H1 (cell line): ENCODE measurements around the gene EEF1AKMT3. TPM values are rescaled to one million over a fixed set of nuclear protein-coding genes. Genes with fewer than 3 reads are reported as not detected.

Source experiments
- CTCF ChIA-PET: fragments of 300-600 bp; sonication (Branson Sonifier 250); formaldehyde crosslinking; loops from one replicate; lab custom pipeline; 2021; ENCODE audit not compliant: partially characterized antibody; lab: Charles Lee
- POLR2A ChIA-PET: fragments of 300-600 bp; sonication (Branson Sonifier 250); formaldehyde crosslinking; loops from one replicate; lab custom pipeline; 2021; ENCODE audit warnings: inconsistent platforms; ENCODE audit not compliant: partially characterized antibody; lab: Charles Lee
- DNase-seq, 2 experiments: peaks; one replicate each; pipeline versions ENCODE4 v3.0.0 to v3.0.0-alpha.2; 2010 to 2022; ENCODE audit warnings: low spot score in 2 of 2, low read depth in 1 of 2, mixed read lengths in 1 of 2
- FAIRE-seq: peaks from 2 replicates; lab custom pipeline; 2011; peaks lifted over from hg19 to GRCh38; lab: Jason Lieb, UNC
- H2AFZ ChIP-seq: 2 replicates; pipeline ENCODE4 v1.8.1; 2012; ENCODE audit warnings: low read length, inconsistent platforms
- H2AK5ac ChIP-seq: 2 replicates; pipeline ENCODE4 v1.6.1; 2013; ENCODE audit warnings: low read depth, low read length
- H2BK120ac ChIP-seq: replicated peaks from 2 replicates; pipeline ENCODE3; 2013; ENCODE audit warnings: low read depth, low read length, inconsistent platforms
- H2BK12ac ChIP-seq: 2 replicates; pipeline ENCODE4 v1.6.1; 2013; ENCODE audit warnings: low read depth, low read length
- H2BK15ac ChIP-seq: 2 replicates; pipeline ENCODE4 v1.6.1; 2013; ENCODE audit warnings: low read length
- H2BK20ac ChIP-seq: 2 replicates; pipeline ENCODE4 v1.6.1; 2013; ENCODE audit warnings: low read length
- H2BK5ac ChIP-seq: 2 replicates; pipeline ENCODE4 v1.6.1; 2013; ENCODE audit warnings: low read depth, low read length
- H3K14ac ChIP-seq: 2 replicates; pipeline ENCODE4 v1.6.1; 2013; ENCODE audit warnings: inconsistent platforms; ENCODE audit not compliant: insufficient read length
- H3K18ac ChIP-seq: 2 replicates; pipeline ENCODE4 v1.6.1; 2013; ENCODE audit warnings: low read length; ENCODE audit errors: extremely low read depth
- H3K23ac ChIP-seq: 2 replicates; pipeline ENCODE4 v1.6.1; 2013; ENCODE audit warnings: inconsistent platforms; ENCODE audit not compliant: insufficient read length
- H3K23me2 ChIP-seq: 2 replicates; pipeline ENCODE4 v1.6.1; 2013; ENCODE audit warnings: low read depth, low read length
- H3K27ac ChIP-seq: 2 replicates; pipeline ENCODE4 v1.6.1; 2011; ENCODE audit warnings: low read depth, low read length, inconsistent platforms
- H3K27me3 ChIP-seq, 4 experiments: replicated peaks in 1 of 4; 1 replicate in 1 of 4; 2 replicates in 3 of 4; pipeline versions ENCODE4 v1.6.1 to v1.8.1; 2011 to 2013; ENCODE audit warnings: low read length in 3 of 4, mild to moderate bottlenecking in 3 of 4, inconsistent platforms in 2 of 4, mixed read lengths in 2 of 4, moderate library complexity in 1 of 4; ENCODE audit not compliant: control insufficient read depth in 3 of 4, insufficient read depth in 3 of 4; ENCODE audit errors: extremely low read depth in 1 of 4
- H3K36me3 ChIP-seq, 4 experiments: 2 replicates each; pipeline versions ENCODE4 v1.6.1 to v1.8.1; 2011 to 2013; ENCODE audit warnings: mild to moderate bottlenecking in 4 of 4, low read length in 3 of 4, moderate library complexity in 2 of 4, control low read depth in 1 of 4, inconsistent platforms in 1 of 4; ENCODE audit not compliant: insufficient read depth in 4 of 4, control insufficient read depth in 2 of 4
- H3K4ac ChIP-seq: replicated peaks from 2 replicates; pipeline ENCODE3; 2013; ENCODE audit warnings: low read length, low read depth, mixed read lengths, inconsistent platforms; ENCODE audit not compliant: insufficient read length
- H3K4me1 ChIP-seq, 4 experiments: replicated peaks in 1 of 4; 1 replicate in 1 of 4; 2 replicates in 3 of 4; pipeline versions ENCODE4 v1.6.1 to v1.8.1; 2011 to 2013; ENCODE audit warnings: low read length in 3 of 4, inconsistent platforms in 2 of 4, mixed read lengths in 1 of 4; ENCODE audit not compliant: insufficient read depth in 4 of 4, control insufficient read depth in 3 of 4
- H3K4me2 ChIP-seq, 2 experiments: 2 replicates each; pipeline versions ENCODE4 v1.6.1 to v1.8.1; 2011 to 2013; ENCODE audit warnings: low read depth in 2 of 2, low read length in 2 of 2, control low read depth in 1 of 2, inconsistent platforms in 1 of 2, mild to moderate bottlenecking in 1 of 2; ENCODE audit not compliant: insufficient read depth in 1 of 2
- H3K4me3 ChIP-seq, 4 experiments: fragments of 200-600, 300-600 bp in 1 of 4; sonication (generic), shearing (Covaris generic), sonication (Bioruptor Twin) in 1 of 4; 2 replicates each; pipeline versions ENCODE4 v1.5.1 to v1.8.1; 2011 to 2016; ENCODE audit warnings: low read length in 4 of 4, low read depth in 3 of 4, control low read depth in 2 of 4, inconsistent platforms in 2 of 4, mild to moderate bottlenecking in 2 of 4, mixed read lengths in 1 of 4, moderate library complexity in 1 of 4; ENCODE audit not compliant: insufficient read depth in 2 of 4; ENCODE audit errors: extremely low read depth in 1 of 4
- H3K56ac ChIP-seq: replicated peaks from 2 replicates; pipeline ENCODE3; 2013; ENCODE audit warnings: low read depth, mild to moderate bottlenecking, mixed read lengths, low read length, inconsistent platforms; ENCODE audit not compliant: insufficient read length
- H3K79me1 ChIP-seq: 2 replicates; pipeline ENCODE4 v1.6.1; 2013; ENCODE audit warnings: low read depth, low read length, control low read depth
- H3K79me2 ChIP-seq, 2 experiments: 2 replicates each; pipeline versions ENCODE4 v1.6.1 to v1.8.1; 2012 to 2013; ENCODE audit warnings: low read length in 2 of 2, mild to moderate bottlenecking in 2 of 2, inconsistent platforms in 1 of 2; ENCODE audit not compliant: insufficient read depth in 2 of 2, control insufficient read depth in 1 of 2
- H3K9ac ChIP-seq, 4 experiments: replicated peaks in 1 of 4; 1 replicate in 1 of 4; 2 replicates in 3 of 4; pipeline versions ENCODE4 v1.6.1 to v1.8.1; 2011 to 2013; ENCODE audit warnings: low read depth in 3 of 4, low read length in 3 of 4, control low read depth in 2 of 4, mild to moderate bottlenecking in 2 of 4, moderate library complexity in 2 of 4, inconsistent platforms in 1 of 4; ENCODE audit errors: extremely low read depth in 1 of 4
- H3K9me3 ChIP-seq, 2 experiments: 2 replicates each; pipeline versions ENCODE4 v1.6.1 to v1.8.1; 2012 to 2013; ENCODE audit warnings: mild to moderate bottlenecking in 2 of 2, moderate library complexity in 2 of 2, control low read depth in 1 of 2, inconsistent platforms in 1 of 2, low read depth in 1 of 2, low read length in 1 of 2, mixed read lengths in 1 of 2; ENCODE audit not compliant: insufficient read depth in 2 of 2
- H4K20me1 ChIP-seq, 2 experiments: replicated peaks in 1 of 2; 2 replicates each; pipeline versions ENCODE3 to v1.8.1; 2011 to 2013; ENCODE audit warnings: inconsistent platforms in 2 of 2, low read length in 2 of 2, mild to moderate bottlenecking in 1 of 2; ENCODE audit not compliant: insufficient read depth in 2 of 2, control insufficient read depth in 1 of 2
- H4K5ac ChIP-seq: 2 replicates; pipeline ENCODE4 v1.6.1; 2013; ENCODE audit warnings: low read length, low read depth, mixed read lengths, inconsistent platforms; ENCODE audit not compliant: insufficient read length
- H4K8ac ChIP-seq: 2 replicates; pipeline ENCODE4 v1.8.0; 2013; ENCODE audit warnings: mild to moderate bottlenecking, moderate library complexity, low read length, inconsistent platforms; ENCODE audit not compliant: insufficient read depth; ENCODE audit errors: extremely low read depth
- H4K91ac ChIP-seq: replicated peaks from 2 replicates; pipeline ENCODE3; 2013; ENCODE audit warnings: low read length, mixed read lengths, inconsistent platforms; ENCODE audit not compliant: insufficient read length
- CBX8 ChIP-seq: fragments of 300-800, 300-1000 bp; sonication (generic); IDR thresholded peaks from 2 replicates; pipeline ENCODE4 v1.7.1; 2016; ENCODE audit warnings: low read depth, low read length, borderline replicate concordance
- GTF2F1 ChIP-seq: IDR thresholded peaks from 2 replicates; pipeline ENCODE4 v1.6.1; 2012; ENCODE audit warnings: low read depth, low read length, improper control_type of control experiment, borderline replicate concordance
- JUN ChIP-seq: IDR thresholded peaks from 2 replicates; pipeline ENCODE4 v1.6.1; 2011; ENCODE audit warnings: low read depth, mild to moderate bottlenecking, improper control_type of control experiment, low read length
- KDM5A ChIP-seq: fragments of 200-600 bp; IDR thresholded peaks from 2 replicates; pipeline ENCODE4 v1.7.1; 2012; ENCODE audit warnings: mild to moderate bottlenecking, low read length, inconsistent platforms, mixed read lengths
- NRF1 ChIP-seq: IDR thresholded peaks from 2 replicates; pipeline ENCODE4 v1.6.1; 2011; ENCODE audit warnings: mild to moderate bottlenecking, low read depth, low read length, improper control_type of control experiment
- PHF8 ChIP-seq: fragments of 200-600 bp; sonication (generic); conservative IDR thresholded peaks from 2 replicates; pipeline ENCODE4 v1.7.1; 2012; ENCODE audit warnings: low read depth, mild to moderate bottlenecking, inconsistent platforms, low read length, moderate library complexity
- POLR2A ChIP-seq, 2 experiments: IDR thresholded peaks; 1 replicate in 1 of 2; 2 replicates in 1 of 2; pipeline ENCODE4 v1.6.1; 2011; ENCODE audit warnings: low read depth in 2 of 2, low read length in 2 of 2, mild to moderate bottlenecking in 2 of 2; ENCODE audit errors: control extremely low read depth in 1 of 2
- POU5F1 ChIP-seq: IDR thresholded peaks from 2 replicates; pipeline ENCODE4 v1.6.1; 2011; ENCODE audit warnings: low read depth, mild to moderate bottlenecking, low read length, moderate library complexity
- RNF2 ChIP-seq: fragments of 200-900, 300-1000 bp; sonication (generic); IDR thresholded peaks from 2 replicates; pipeline ENCODE4 v1.7.1; 2016; ENCODE audit warnings: borderline replicate concordance, low read depth, mild to moderate bottlenecking, antibody characterized with exemption, low read length; ENCODE audit not compliant: poor library complexity, severe bottlenecking; ENCODE audit errors: missing control alignments
- SP1 ChIP-seq: IDR thresholded peaks from 2 replicates; pipeline ENCODE4 v1.6.1; 2011; ENCODE audit warnings: low read depth, low read length
- SP2 ChIP-seq: IDR thresholded peaks from 2 replicates; pipeline ENCODE4 v1.6.1; 2012; ENCODE audit warnings: mild to moderate bottlenecking, low read length, inconsistent platforms
- ZNF274 ChIP-seq: IDR thresholded peaks from 2 replicates; pipeline ENCODE4 v1.7.0; 2012; ENCODE audit warnings: low read length, borderline replicate concordance; ENCODE audit errors: extremely low read depth
- WGBS, 2 experiments: shearing (Covaris generic) in 1 of 2; methylation state at CpG; one replicate each; pipeline versions ENCODE4 v1.1.6 to v1.1.7; 2013 to 2015; ENCODE audit warnings: low lambda C conversion rate in 2 of 2, mixed read lengths in 2 of 2, inconsistent platforms in 1 of 2, low coverage in 1 of 2, missing lambda C conversion rate in 1 of 2; ENCODE audit not compliant: insufficient replicate concordance in 2 of 2, insufficient coverage in 1 of 2, insufficient read length in 1 of 2; ENCODE audit errors: extremely low coverage in 1 of 2, missing lambda C conversion rate in 1 of 2; 5-methylcytosine and 5-hydroxymethylcytosine counted together
- polyA plus RNA-seq, 7 experiments: library from polyadenylated mRNA; depleted of rRNA in 3 of 7; stranded (reverse) in 5 of 7; unstranded in 2 of 7; fragments of >200 nt in 5 of 7; fragments of 200-250 nt in 2 of 7; gene quantifications; 1 replicate in 5 of 7; 2 replicates in 1 of 7; 4 replicates in 1 of 7; pipeline versions ENCODE4 v1.2.1 to v1.2.3, GENCODE V29; 2011 to 2013; ENCODE audit warnings: missing spikeins in 2 of 7, mixed read lengths in 2 of 7
- total RNA-seq: library from RNA; stranded (reverse); fragmentation: NEBNext Ultra II Directional; extraction: Animal tissue kit (Norgen Biotek cat#: 25700); gene quantifications from 2 replicates; pipeline ENCODE4 v1.2.1, GENCODE V29; 2021
- TF ChIP-seq, protein P1 (sequence below): IDR thresholded peaks from 2 replicates; pipeline ENCODE4 v1.6.1; 2012; ENCODE audit warnings: inconsistent platforms
- TF ChIP-seq, protein P2 (sequence below): IDR thresholded peaks from 2 replicates; pipeline ENCODE4 v1.6.1; 2012; ENCODE audit warnings: inconsistent platforms

Gene EEF1AKMT3
- total and polyA plus RNA-seq, 2 of the 8 experiments (the other 6 are each of a cell fraction or from before 2014, with no cell fraction given), result 3.1 to 4.4 TPM

DNA sequence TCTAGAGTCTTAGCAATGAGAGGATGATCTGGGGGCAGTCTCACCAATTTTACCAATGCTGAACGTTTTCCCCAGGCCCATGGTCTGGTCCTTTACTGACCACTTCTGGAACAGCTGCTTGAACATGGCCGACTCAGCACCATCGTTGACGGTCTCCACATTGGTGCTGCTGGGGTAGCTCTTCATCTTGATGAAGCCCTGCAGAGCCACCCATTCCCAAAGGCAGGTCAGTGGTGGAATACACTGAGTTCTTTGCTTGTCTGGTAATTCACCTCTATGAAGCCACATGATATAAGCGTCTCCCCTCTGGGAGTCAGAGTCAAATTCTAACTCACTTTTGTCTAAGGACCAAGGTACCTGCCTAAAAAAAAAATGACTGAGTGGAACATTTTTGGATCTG, 35.9 kb downstream of the EEF1AKMT3 start:
- FAIRE-seq (no peak), DNase-seq (no peak)
- TF ChIP-seq PHF8 (no peak), SP2 (no peak), CBX8 (no peak), KDM5A (no peak), POU5F1 (no peak), ZNF274 (no peak), NRF1 (no peak), SP1 (no peak), POLR2A (IDR thresholded peaks at IDR 0.05; ENCODE audit: control extremely low read depth in 1 of 2, low read depth in 2 of 2, low read length in 2 of 2) (no peak), RNF2 (no peak), JUN (no peak), GTF2F1 (no peak)
- TF ChIP-seq, protein P1, sequence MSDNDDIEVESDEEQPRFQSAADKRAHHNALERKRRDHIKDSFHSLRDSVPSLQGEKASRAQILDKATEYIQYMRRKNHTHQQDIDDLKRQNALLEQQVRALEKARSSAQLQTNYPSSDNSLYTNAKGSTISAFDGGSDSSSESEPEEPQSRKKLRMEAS, result no peak
- TF ChIP-seq, protein P2, sequence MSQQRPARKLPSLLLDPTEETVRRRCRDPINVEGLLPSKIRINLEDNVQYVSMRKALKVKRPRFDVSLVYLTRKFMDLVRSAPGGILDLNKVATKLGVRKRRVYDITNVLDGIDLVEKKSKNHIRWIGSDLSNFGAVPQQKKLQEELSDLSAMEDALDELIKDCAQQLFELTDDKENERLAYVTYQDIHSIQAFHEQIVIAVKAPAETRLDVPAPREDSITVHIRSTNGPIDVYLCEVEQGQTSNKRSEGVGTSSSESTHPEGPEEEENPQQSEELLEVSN, result no peak

More for the DNA sequence above, 35.9 kb downstream of the EEF1AKMT3 start:
- Histone ChIP-seq H2BK120ac (no peak overlapping the region), H3K18ac (no peak overlapping the region), H3K36me3 (peaks cover 0 to 3% (median 0%) of the 10 kb centered on the region in 4 experiments; a peak in 3 of 8 replicates), H2BK12ac (no peak overlapping the region), H4K8ac (no peak overlapping the region), H3K23me2 (no peaks in the 10 kb centered on the region), H3K79me1 (no peaks in the 10 kb centered on the region), H3K9me3 (no peaks in the 10 kb centered on the region), H2AFZ (no peak overlapping the region), H4K20me1 (no peaks in the 10 kb centered on the region), H4K91ac (no peak overlapping the region), H3K9ac (no peak overlapping the region), H3K79me2 (no peaks in the 10 kb centered on the region), H3K27me3 (no peaks in the 10 kb centered on the region), H4K5ac (no peak overlapping the region), H2BK15ac (no peak overlapping the region), H3K4me3 (no peak overlapping the region), H2BK20ac (no peak overlapping the region), H3K14ac (no peak overlapping the region), H3K56ac (no peak overlapping the region), H2AK5ac (no peak overlapping the region), H3K4me2 (no peak overlapping the region), H3K27ac (no peak overlapping the region), H3K4ac (no peak overlapping the region), H3K4me1 (peaks cover 0 to 2% (median under 1%) of the 10 kb centered on the region in 4 experiments; a peak in 1 of 7 replicates), H3K23ac (no peak overlapping the region), H2BK5ac (no peak overlapping the region)
- 84% methylated on average over 5 of the region's 5 CpGs; no CpG with 5 or more reads in 1 of the 2 experiments for WGBS, 2 experiments
- POLR2A ChIA-PET, result interaction anchor here (0.9 to 2.8 kb wide), 7 partner anchors 9 to 95 kb away, joined by 3 to 10 read pairs (median 3); partner anchors contain the start of genes AVIL, EEF1AKMT3 and METTL1
- CTCF ChIA-PET, result interaction anchor here (0.7 to 1.6 kb wide), 2 partner anchors 21 to 45 kb away, joined by 4 read pairs; no protein-coding TSS in a partner anchor
